GM18499 (cell line): ENCODE measurements around the gene PTDSS2.

Experiments used
- ATAC-seq: cut with Tn5 transposase; IDR thresholded peaks from one replicate; pipeline ENCODE4 v1.9.1; 2021; ENCODE audit warnings: moderate number of reproducible peaks; ENCODE audit not compliant: insufficient read depth, unreplicated experiment

PTDSS2 gene

DNA sequence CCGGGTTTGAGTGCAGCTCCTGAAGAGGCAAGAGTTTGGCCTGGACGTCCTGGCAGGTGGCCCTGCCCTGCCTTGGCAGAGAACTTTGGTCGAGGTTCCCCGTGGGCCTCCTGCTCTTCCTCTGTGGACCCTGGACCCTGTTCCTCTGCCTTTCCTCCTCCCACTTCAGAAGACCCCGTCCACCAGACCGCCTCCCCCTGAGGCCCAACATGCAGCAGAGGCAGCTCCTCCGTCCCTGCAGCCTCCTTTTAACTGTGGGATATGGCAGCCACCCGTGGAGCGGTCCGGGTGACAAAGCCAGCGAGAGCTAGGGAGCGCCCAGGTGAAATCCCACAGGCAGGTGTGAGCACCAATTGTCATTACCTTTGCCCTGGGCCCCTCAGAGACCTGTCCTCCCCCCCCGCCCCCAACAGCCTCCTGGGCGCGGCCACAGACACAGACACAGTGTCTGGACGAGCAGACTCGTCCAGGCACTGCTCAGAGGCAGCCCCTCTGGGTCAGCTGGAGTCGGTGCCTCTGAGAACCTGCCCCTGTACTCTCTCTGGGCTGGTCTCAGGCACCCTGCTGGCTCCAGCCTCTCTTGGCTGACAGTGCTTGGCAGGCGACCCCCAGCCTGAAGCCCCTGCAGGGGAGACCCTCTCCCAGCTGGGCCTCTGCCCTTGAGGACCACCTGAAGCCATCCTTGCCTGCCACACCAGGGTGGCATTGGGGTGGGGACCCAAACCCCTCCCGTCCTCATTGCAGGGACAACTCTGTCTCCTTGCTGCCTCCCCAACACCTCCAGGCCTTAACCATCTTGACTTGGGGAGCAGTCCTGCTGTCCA is 4.1 kb upstream of the PTDSS2 start:
- ATAC-seq, result no peak

- no peak for ATAC-seq
Measured at GRCh38 chr11:446891-447290, 3.2 kb upstream of the PTDSS2 start.

DNA sequence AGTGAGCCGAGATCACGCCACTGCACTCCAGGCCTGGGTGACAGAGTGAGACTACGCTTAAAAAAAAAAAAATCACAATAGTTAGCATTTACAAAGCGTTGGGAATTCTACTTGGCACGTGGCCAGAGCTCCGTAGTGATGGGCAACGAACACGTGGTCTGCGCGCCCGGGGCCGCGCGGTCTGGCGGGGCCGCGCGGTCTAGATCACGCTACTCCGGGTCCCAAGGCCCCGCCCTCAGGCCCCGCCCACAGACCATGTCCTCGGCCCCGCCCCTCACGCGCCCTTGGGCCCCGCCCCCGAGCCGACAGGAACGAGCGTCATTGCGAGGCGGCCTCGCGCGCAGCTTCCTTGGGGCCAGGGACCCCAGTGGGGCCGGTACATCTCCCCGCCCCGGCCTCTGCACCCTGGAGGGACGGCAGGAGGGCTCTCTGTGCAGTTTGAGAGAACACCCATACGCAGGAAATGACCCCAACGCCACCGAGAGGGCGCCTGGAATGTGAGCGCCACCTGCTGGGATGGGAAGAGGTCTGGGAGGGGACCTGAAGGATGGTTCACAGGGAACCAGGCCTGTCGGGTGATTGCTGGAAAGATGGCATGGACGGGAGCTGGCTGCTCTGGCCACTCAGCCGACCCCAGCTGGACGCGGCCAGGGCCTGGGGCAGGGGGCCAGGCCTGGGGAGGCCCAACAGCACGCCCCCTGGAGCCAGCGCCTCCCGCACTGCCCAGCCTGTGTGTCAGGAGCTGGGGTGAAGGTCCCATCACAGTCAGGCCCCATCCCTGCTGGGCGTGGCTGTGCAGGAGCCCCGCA is 2.0 kb upstream of the PTDSS2 start:
- ATAC-seq, result no peak

GRCh38 chr11:450809-451451 is 851 bp downstream of the PTDSS2 start:
- ATAC-seq, result no peak

GRCh38 chr11:451738-452137 is 1.7 kb downstream of the PTDSS2 start:
- no peak for ATAC-seq

DNA sequence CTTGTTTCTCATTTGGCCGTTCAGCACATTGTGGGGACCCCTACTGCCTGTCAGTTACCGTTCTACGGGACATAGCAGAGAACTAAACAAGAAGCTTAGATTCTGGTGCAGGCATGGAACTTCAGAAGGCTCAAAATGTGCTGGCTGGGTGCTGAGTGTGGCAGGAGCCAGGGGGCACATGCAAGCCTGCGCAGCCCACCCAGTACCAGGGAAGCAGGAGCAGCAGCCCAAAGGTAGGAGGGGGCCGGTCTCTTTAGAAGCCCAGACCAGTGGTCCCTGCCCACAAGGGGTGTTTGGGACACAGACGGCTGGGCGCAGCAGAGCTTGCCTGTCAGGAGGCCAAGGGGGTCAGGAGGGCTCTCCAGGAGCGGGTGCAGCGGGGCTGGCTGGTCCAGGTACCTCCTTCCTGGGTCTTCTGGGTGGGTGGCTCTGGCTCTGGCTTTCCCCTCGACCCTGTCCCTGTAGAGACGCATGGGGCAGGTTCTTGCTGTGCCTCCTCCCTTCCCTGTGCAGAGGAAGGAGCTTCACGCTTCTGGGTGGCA is 2.2 kb downstream of the PTDSS2 start:
- ATAC-seq, result no peak

DNA sequence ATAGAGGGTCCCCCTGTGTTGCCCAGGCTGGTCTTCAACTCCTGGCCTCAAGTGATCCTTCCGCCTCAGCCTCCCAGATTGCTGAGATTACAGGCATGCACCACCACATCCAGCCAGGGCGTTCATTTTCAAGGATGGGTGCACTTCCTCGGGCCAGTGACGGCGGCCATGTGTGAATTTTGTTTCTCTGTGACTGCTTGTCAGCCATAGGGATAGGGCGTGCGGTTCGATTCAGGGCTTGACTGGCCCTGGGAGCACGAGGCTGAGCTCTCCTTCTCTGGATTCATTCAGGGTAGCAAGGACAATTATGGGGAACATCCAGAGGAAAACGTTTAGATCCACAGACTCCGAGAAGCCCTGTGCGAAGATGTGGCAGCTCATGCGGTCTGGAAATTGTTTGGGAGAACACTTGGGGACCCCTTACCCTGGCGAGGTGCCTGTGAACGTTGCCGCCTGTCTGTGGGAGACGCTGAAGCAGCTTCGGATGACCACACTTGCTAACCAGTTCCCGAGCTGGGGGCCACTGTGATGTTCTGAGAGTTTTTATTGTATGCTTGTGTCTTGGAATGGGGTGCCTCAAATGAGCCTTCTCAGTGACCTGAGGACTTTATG is 2.9 kb downstream of the PTDSS2 start:
- no peak for ATAC-seq

GRCh38 chr11:453564-453963 is 3.5 kb downstream of the PTDSS2 start:
- no peak for ATAC-seq

DNA sequence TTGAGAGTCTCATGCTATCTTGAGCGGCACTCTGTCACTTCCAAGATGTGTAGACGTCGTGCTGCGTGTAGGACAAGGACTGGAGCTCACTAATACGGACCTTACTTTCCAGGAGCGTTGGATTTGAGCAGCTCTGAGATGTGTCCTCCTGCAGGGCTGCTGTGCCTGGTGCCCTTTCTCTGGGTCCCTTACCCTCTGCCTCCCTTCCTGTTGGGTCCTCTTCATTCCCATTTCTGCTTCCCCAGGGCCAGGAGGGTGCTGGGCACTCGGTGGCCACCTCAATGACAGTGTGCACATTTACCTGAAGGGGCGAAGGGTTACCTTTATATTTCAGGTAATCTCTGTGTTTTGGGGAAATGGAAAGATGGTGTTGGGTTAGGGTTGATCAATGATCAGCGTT is 4.0 kb downstream of the PTDSS2 start:
- ATAC-seq, result no peak

DNA sequence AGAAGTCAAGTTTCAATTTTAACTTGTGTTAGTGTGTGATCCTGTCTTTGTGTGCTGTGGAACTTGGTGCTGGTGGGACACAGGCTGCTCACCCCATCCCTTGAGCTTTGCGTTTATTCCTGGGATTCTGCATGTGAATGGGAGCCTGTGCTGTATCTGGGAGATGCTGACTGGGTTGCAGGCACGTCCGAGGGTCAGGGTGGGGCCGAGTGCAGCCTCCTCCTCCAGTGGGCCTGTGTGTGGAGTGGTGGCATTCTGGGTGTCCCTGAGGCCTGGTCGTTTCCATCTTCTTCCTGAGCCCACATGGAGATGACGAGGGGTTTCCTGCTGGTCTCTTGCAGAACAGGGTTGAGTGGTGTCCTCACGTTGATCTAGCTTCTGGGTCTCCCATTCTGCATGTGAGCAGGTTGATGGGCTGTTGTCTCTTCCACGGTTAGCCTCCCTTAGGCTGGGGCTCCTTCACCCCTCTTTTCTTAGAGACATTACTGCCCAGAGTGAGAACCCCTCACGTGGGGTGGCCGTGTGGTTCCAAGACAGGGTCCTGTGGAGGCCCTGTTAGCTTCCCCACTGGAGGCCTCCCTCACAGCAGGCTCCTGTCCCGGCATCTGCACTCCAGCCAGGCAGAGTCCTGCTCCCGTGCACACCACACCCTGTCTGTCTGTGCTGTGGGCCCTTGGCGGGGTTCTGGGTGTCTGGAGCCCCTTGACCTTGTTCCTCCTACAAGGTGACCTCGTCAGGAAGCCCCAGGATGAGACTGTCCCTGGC is 4.9 kb downstream of the PTDSS2 start:
- ATAC-seq, result no peak

GRCh38 chr11:455566-456147 is 5.6 kb downstream of the PTDSS2 start:
- ATAC-seq, result no peak

DNA sequence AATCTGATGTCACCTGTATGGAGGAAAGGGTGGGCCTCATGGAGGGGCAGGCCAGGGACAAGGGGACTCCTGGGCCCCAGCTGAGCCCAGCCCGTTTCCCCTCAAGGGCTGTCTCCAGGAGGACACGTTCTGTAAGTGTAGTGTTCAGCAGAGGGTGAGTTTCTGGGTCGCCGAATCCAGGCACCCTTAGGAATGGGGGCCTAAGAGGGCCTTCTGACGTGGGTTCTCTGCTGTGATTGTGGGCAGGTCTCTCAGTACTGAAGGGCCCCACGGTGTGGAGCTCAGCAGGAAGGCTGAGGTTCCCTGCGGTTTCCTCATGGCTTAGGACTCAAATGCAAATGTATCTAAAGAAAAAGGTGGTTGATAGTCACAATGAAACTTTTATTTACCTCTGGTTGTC is 6.5 kb downstream of the PTDSS2 start:
- ATAC-seq, result no peak

GRCh38 chr11:457111-457760 is 7.2 kb downstream of the PTDSS2 start:
- no peak for ATAC-seq

DNA sequence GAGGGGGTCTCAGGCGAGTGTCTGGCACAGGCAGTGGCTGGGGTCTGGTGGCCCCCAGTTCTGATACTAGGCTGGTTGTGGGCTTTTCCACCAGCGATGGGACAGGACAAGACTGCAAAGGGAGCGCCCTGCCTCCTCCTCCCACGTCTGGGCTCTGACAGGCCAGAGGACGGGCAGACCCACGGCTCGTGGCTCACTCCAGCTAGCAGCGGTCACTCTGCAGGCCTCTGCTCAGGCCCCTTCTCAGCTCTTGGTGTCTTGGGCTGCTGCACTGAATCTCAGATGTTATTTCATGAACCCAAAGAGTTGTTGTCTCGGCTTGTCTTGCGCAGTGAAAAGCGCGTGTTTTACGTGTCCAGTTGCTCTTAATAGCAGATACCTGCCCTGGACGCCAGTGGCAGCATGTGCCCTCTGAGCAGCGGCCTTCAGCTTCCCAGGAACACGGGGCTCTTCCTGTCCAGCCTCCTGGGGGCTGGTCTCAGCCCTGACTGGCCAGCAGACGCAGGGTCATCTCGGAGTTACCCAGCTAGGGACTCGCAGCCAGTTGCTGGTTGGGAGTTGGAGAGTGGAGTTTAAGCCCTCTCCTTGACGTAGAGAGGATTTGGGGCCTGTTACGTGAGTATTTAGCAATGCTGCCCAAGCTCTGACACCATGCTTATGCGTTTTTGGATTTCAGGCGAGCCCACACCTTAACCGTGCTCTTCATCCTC is 9.6 kb downstream of the PTDSS2 start:
- no peak for ATAC-seq

GRCh38 chr11:460331-461199 is 10.5 kb downstream of the PTDSS2 start:
- no peak for ATAC-seq

GRCh38 chr11:461626-462025 is 11.5 kb downstream of the PTDSS2 start:
- ATAC-seq, result no peak

GRCh38 chr11:462107-462890 is 12.2 kb downstream of the PTDSS2 start:
- ATAC-seq, result no peak
